Caco-2 (cell line): ENCODE measurements around the gene FRMD4A. TPM values are rescaled to one million over a fixed set of nuclear protein-coding genes. Genes with fewer than 3 reads are reported as not detected.

Source experiments
- BruUV-seq: library from RNA; stranded (reverse); fragments of 400-500 nt; replicated peaks from 2 replicates; lab custom pipeline; 2021; lab: Mats Ljungman, UMichigan
- CTCF ChIA-PET: fragments of 300-600 bp; sonication (Branson Sonifier 250); formaldehyde crosslinking; loops from one replicate; lab custom pipeline; 2022; ENCODE audit warnings: antibody characterized with exemption; lab: Charles Lee
- POLR2A ChIA-PET: fragments of 300-600 bp; sonication (Branson Sonifier 250); formaldehyde crosslinking; loops from one replicate; lab custom pipeline; 2022; ENCODE audit warnings: antibody characterized with exemption; lab: Charles Lee
- DNase-seq, 2 experiments: peaks; one replicate each; pipeline versions ENCODE4 v3.0.0 to v3.0.0-alpha.2; 2020 to 2022
- H3K27me3 ChIP-seq: replicated peaks from 2 replicates; pipeline ENCODE4 v1.6.0; 2011; ENCODE audit warnings: low read length; ENCODE audit not compliant: control insufficient read depth, insufficient read depth
- H3K36me3 ChIP-seq: 2 replicates; pipeline ENCODE4 v1.5.1; 2011; ENCODE audit warnings: low read length; ENCODE audit not compliant: control insufficient read depth, insufficient read depth
- H3K4me1 ChIP-seq: fragments of 250-450 bp; sonication (Bioruptor Pico); 2 replicates; pipeline ENCODE4 v1.5.1; 2020; ENCODE audit warnings: mild to moderate bottlenecking
- H3K4me3 ChIP-seq: 2 replicates; pipeline ENCODE4 v1.5.1; 2011; ENCODE audit warnings: low read depth, mild to moderate bottlenecking, control low read depth, low read length
- H3K9me3 ChIP-seq: fragments of 250-450 bp; sonication (Bioruptor Pico); 2 replicates; pipeline ENCODE4 v1.5.1; 2020; ENCODE audit warnings: mild to moderate bottlenecking, moderate library complexity
- H3K27ac Mint-ChIP-seq: one replicate; pipeline ENCODE4 v1.8.0; 2022; ENCODE audit warnings: mixed read lengths; ENCODE audit not compliant: unreplicated experiment
- H3K27me3 Mint-ChIP-seq: one replicate; pipeline ENCODE4 v1.8.0; 2022; ENCODE audit warnings: mixed read lengths; ENCODE audit not compliant: insufficient read depth, unreplicated experiment
- H3K36me3 Mint-ChIP-seq: one replicate; pipeline ENCODE4 v1.8.0; 2022; ENCODE audit warnings: mild to moderate bottlenecking, mixed read lengths; ENCODE audit not compliant: insufficient read depth, unreplicated experiment
- H3K4me1 Mint-ChIP-seq: one replicate; pipeline ENCODE4 v1.8.0; 2022; ENCODE audit warnings: low read depth, mixed read lengths; ENCODE audit not compliant: unreplicated experiment
- H3K4me3 Mint-ChIP-seq: one replicate; pipeline ENCODE4 v1.8.0; 2022; ENCODE audit warnings: mild to moderate bottlenecking, moderate library complexity, mixed read lengths; ENCODE audit not compliant: unreplicated experiment
- H3K9me3 Mint-ChIP-seq: one replicate; pipeline ENCODE4 v1.8.0; 2022; ENCODE audit warnings: mixed read lengths; ENCODE audit not compliant: unreplicated experiment
- CTCF ChIP-seq, 2 experiments: fragments of 200-600 bp in 1 of 2; IDR thresholded peaks; 1 replicate in 1 of 2; 2 replicates in 1 of 2; pipeline versions ENCODE4 v1.5.1 to v1.8.0; 2011 to 2022; ENCODE audit warnings: antibody characterized with exemption in 1 of 2, control low read depth in 1 of 2, inconsistent platforms in 1 of 2, low read depth in 1 of 2, low read length in 1 of 2, mild to moderate bottlenecking in 1 of 2, moderate library complexity in 1 of 2; ENCODE audit not compliant: insufficient read depth in 1 of 2, severe bottlenecking in 1 of 2, unreplicated experiment in 1 of 2
- intact Hi-C: fragments of 100-400 bp; cut with micrococcal nuclease; formaldehyde crosslinking; loops from one replicate; pipeline ENCODE4 v1.10.0; 2022; ENCODE audit not compliant: unreplicated experiment
- total RNA-seq: library from RNA; stranded (reverse); gene quantifications from 2 replicates; pipeline ENCODE4 v1.2.3, GENCODE V29; 2022

FRMD4A gene
- total RNA-seq, 1 experiment from 2014 or later, result 52.1 TPM

- ChIA-PET POLR2A (interaction anchor here (0.7 kb wide), 1 partner anchor 97 kb away, joined by 6 read pairs; no protein-coding TSS in a partner anchor), CTCF (no interaction called here)
- H3K4me3 Mint-ChIP-seq, result no peak overlapping the region
- H3K27ac Mint-ChIP-seq, result no peak overlapping the region
- Histone ChIP-seq H3K36me3 (no peaks in the 10 kb centered on the region), H3K27me3 (no peaks in the 10 kb centered on the region), H3K4me1 (no peaks in the 10 kb centered on the region), H3K4me3 (no peak overlapping the region), H3K9me3 (no peaks in the 10 kb centered on the region)
- TF ChIP-seq CTCF (IDR thresholded peaks at IDR 0.05; ENCODE audit: insufficient read depth in 1 of 2, low read depth in 1 of 2, low read length in 1 of 2, severe bottlenecking in 1 of 2, unreplicated experiment in 1 of 2), result no peak
- peaks cover 3% of the 10 kb centered on the region for H3K27me3 Mint-ChIP-seq
- no peaks in the 10 kb centered on the region for H3K4me1 Mint-ChIP-seq
- no peaks in the 10 kb centered on the region for H3K9me3 Mint-ChIP-seq
- no TSS peak for BruUV-seq
- no peak for DNase-seq
- no peaks in the 10 kb centered on the region for H3K36me3 Mint-ChIP-seq
- intact Hi-C loops, result loop anchor here (2.0 kb wide), 1 partner anchor 35 kb away; no protein-coding TSS in a partner anchor
These were observed 478.8 kb downstream of the FRMD4A start for GRCh38 chr10:13851906-13852305.

GRCh38 chr10:13848520-13849445 lies 481.9 kb downstream of the FRMD4A start:
- Histone ChIP-seq H3K4me1 (peaks cover 10% of the 10 kb centered on the region; the same call in 1 of the 2 replicates), H3K9me3 (no peaks in the 10 kb centered on the region), H3K27me3 (no peaks in the 10 kb centered on the region), H3K36me3 (no peaks in the 10 kb centered on the region), H3K4me3 (no peak overlapping the region)
- no peak for DNase-seq
- TF ChIP-seq CTCF (IDR thresholded peaks at IDR 0.05; ENCODE audit: insufficient read depth in 1 of 2, low read depth in 1 of 2, low read length in 1 of 2, severe bottlenecking in 1 of 2, unreplicated experiment in 1 of 2), result no peak
- intact Hi-C loops, result no loop called here
- H3K9me3 Mint-ChIP-seq, result no peaks in the 10 kb centered on the region
- no peak overlapping the region for H3K4me3 Mint-ChIP-seq
- H3K27me3 Mint-ChIP-seq, result no peaks in the 10 kb centered on the region
- BruUV-seq, result no TSS peak
- no peaks in the 10 kb centered on the region for H3K36me3 Mint-ChIP-seq
- H3K27ac Mint-ChIP-seq, result no peak overlapping the region
- ChIA-PET POLR2A (no interaction called here), CTCF (interaction anchor here (0.6 kb wide), 1 partner anchor 217 kb away, joined by 4 read pairs; no protein-coding TSS in a partner anchor)
- no peaks in the 10 kb centered on the region for H3K4me1 Mint-ChIP-seq

GRCh38 chr10:13847201-13847631 lies 483.5 kb downstream of the FRMD4A start:
- no TSS peak for BruUV-seq

More at GRCh38 chr10:13847201-13847631, 483.5 kb downstream of the FRMD4A start:
- TF ChIP-seq CTCF (IDR thresholded peaks at IDR 0.05; ENCODE audit: insufficient read depth in 1 of 2, low read depth in 1 of 2, low read length in 1 of 2, severe bottlenecking in 1 of 2, unreplicated experiment in 1 of 2), result peak; percentile 41
- Mint-ChIP-seq H3K4me1 (no peaks in the 10 kb centered on the region), H3K27me3 (no peaks in the 10 kb centered on the region), H3K36me3 (no peaks in the 10 kb centered on the region), H3K4me3 (no peak overlapping the region), H3K9me3 (no peaks in the 10 kb centered on the region), H3K27ac (no peak overlapping the region)
- H3K4me1 ChIP-seq, result peaks cover 10% of the 10 kb centered on the region; the same call in 1 of the 2 replicates
- DNase-seq, result peak in 1 of 2 experiments; percentile 41
- no peaks in the 10 kb centered on the region for H3K27me3 ChIP-seq
- no peaks in the 10 kb centered on the region for H3K9me3 ChIP-seq
- ChIA-PET POLR2A (no interaction called here), CTCF (no interaction called here)
- no peaks in the 10 kb centered on the region for H3K36me3 ChIP-seq
- H3K4me3 ChIP-seq, result no peak overlapping the region
- intact Hi-C loops, result no loop called here
